Fibroblast of the aortic adventitia (primary cell): Measurements from ENCODE around the gene LRRC32. TPM values are rescaled to one million over a fixed set of nuclear protein-coding genes. Genes with fewer than 3 reads are reported as not detected.
A peak's percentile ranks its signal among the peaks of the same experiment; 100 is the strongest.

Experiments used
- DNase-seq: peaks from one replicate; pipeline ENCODE4 v3.0.0-alpha.2; 2010; ENCODE audit warnings: low read depth
- H3K4me3 ChIP-seq: 2 replicates; pipeline ENCODE4 v1.5.1; 2011; ENCODE audit warnings: low read depth, mild to moderate bottlenecking, control low read depth, low read length, moderate library complexity
- total RNA-seq: library from RNA; depleted of rRNA; stranded (reverse); fragments of >200 nt; gene quantifications from 2 replicates; pipeline ENCODE4 v1.2.3, GENCODE V29; 2012; ENCODE audit warnings: low replicate concordance
- TF ChIP-seq, protein P1 (sequence below): IDR thresholded peaks from 2 replicates; pipeline ENCODE4 v1.5.1; 2011; ENCODE audit warnings: mild to moderate bottlenecking, low read length, control low read depth, inconsistent platforms; ENCODE audit not compliant: insufficient read depth

The LRRC32 gene, protein sequence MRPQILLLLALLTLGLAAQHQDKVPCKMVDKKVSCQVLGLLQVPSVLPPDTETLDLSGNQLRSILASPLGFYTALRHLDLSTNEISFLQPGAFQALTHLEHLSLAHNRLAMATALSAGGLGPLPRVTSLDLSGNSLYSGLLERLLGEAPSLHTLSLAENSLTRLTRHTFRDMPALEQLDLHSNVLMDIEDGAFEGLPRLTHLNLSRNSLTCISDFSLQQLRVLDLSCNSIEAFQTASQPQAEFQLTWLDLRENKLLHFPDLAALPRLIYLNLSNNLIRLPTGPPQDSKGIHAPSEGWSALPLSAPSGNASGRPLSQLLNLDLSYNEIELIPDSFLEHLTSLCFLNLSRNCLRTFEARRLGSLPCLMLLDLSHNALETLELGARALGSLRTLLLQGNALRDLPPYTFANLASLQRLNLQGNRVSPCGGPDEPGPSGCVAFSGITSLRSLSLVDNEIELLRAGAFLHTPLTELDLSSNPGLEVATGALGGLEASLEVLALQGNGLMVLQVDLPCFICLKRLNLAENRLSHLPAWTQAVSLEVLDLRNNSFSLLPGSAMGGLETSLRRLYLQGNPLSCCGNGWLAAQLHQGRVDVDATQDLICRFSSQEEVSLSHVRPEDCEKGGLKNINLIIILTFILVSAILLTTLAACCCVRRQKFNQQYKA
- total RNA-seq, result 23.1 and 30.0 TPM in 2 replicates

DNA sequence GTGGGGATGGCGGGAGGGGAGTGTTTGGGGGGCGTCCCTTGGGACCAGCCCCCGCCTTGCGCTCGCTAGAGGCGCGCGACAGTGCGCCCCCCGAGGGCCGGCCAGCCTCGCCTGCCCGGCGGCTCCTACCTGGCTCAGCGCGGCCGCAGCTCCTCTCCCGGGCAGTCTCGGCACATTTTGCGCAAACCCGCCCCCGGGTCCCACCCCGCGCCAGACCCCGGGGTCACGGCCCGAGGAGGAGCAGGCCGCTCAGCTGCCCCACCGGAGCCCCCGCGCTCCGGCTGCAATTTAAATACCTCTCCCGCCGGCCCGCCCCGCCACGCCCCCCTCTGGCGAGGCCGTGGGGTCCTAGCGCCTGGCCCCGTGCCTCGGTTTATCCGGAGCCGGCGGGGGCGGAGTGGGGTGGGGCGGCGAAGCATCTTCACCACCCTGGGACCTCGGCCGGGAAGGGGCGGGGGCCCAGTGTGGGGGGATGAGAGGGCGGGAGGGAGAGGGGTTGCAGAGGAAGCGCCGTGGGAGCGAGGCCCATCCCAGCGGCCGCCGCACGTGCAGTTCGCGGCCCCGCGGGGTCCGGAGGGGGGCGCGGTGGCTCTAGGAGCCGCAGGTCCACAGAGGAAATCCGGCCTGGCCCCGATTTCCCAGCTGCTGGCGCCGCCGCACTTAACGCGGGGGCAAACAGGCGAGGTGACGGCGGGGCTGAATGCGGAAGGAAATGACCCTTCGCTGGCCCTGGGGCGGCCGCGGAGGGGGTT lies at the start of gene LRRC32:
Gene LRRC32 (minus strand): TSS at position 263 of the 752 bp plus-strand sequence. CDS start 4,793 bp downstream, outside the sequence.
- peak within 1 kb of the TSS; percentile 70 for H3K4me3 ChIP-seq
- DNase-seq, result no peak
- TF ChIP-seq, protein P1, sequence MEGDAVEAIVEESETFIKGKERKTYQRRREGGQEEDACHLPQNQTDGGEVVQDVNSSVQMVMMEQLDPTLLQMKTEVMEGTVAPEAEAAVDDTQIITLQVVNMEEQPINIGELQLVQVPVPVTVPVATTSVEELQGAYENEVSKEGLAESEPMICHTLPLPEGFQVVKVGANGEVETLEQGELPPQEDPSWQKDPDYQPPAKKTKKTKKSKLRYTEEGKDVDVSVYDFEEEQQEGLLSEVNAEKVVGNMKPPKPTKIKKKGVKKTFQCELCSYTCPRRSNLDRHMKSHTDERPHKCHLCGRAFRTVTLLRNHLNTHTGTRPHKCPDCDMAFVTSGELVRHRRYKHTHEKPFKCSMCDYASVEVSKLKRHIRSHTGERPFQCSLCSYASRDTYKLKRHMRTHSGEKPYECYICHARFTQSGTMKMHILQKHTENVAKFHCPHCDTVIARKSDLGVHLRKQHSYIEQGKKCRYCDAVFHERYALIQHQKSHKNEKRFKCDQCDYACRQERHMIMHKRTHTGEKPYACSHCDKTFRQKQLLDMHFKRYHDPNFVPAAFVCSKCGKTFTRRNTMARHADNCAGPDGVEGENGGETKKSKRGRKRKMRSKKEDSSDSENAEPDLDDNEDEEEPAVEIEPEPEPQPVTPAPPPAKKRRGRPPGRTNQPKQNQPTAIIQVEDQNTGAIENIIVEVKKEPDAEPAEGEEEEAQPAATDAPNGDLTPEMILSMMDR, result no peak

DNA sequence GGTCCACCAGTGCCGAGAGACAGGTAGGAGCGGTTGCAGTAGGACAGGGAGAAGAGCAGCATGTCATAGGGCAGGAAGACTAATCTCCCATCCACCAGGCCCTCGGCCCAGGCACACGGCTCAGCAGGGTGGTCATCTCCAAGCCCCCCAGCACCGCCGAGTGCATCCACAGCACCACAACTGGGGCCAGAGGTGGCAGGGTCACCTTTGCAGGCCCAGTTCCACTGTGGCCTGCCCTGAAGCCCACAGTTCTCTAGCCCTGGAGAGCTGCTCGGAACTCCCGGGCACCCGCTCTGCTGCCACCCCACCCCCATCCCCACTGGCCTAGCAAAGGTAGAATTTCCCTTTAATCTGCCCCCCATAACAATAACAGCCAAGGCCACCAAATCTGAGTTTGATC lies 49.1 kb upstream of the LRRC32 start:
- TF ChIP-seq, protein P1, result no peak
- no peak overlapping the region for H3K4me3 ChIP-seq
- DNase-seq, result no peak

DNA sequence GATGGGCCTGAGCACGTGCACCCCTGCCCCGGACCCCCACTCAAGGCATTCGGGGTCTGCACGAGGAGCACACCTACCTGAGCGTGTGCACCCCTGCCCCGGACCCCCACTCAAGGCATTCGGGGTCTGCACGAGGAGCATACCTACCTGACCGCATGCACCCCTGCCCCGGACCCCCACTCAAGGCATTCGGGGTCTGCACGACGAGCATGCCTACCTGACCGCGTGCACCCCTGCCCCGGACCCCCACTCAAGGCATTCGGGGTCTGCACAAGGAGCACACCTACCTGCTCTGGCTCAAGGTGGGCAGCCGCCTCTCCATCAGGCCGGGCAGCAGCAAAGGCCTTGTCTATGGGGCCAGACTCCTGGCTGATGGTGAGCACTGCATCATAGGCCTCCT lies 48.7 kb upstream of the LRRC32 start:
- TF ChIP-seq, protein P1, result no peak
- DNase-seq, result no peak
- H3K4me3 ChIP-seq, result no peak overlapping the region

DNA sequence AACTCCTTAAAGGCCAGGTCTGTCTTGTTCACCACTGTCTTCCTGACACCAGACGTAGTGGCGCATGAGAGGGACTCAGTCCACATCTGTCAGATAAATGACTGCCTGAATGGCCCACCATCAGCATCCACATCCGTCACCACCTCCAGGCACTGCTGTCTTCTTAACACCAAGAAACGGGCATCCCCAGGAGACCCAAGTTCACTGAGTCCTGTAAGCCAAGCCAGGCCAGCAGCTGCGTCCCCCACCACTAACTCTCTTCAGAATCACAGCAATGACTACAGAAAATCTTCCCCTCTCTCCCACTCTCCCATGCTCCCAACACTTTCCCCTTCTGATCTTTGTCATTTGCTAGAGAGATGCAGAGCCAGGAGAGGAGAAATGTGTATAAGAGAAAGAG lies 47.3 kb upstream of the LRRC32 start:
- TF ChIP-seq, protein P1, result no peak
- H3K4me3 ChIP-seq, result no peak overlapping the region
- DNase-seq, result no peak

DNA sequence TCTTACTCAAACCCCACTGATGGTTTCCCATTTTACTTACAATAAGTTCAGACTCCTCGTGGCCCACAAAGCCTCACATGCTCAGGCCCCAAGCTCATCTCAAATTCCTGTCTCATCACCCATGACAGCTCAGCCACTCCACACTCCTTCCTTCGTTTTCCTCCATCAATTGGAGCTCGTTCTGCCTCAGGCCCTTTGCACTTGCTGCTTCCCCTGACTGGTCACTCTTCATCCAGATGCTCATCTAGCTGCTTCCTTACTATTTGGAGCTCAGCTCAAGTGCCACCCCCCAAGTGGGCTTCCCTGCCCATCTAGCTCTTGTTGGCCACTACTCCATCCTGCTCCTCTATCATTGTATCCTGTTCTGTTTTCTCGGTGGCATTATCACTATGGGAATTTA lies 46.8 kb upstream of the LRRC32 start:
- TF ChIP-seq, protein P1, result no peak
- H3K4me3 ChIP-seq, result no peak overlapping the region

DNA sequence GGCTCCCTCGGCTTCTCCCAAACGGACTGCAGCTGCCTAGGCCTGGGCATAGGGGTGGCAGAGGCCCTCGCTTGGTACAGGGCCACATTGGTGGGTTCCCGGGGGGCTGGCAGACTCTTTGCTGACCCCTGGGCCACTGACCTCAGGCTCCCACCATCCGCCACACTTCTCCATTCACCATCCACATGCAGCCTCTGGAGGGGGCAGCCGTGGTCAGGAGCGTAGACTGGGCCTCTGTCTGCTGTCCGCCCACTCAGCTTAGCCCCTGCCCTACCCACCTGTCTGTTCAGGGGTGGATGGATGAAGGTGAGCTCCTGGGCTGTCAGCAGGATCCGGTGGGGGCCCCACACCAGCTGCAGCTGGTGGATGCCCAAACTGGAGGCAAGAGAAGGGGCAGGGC lies 45.7 kb upstream of the LRRC32 start:
- no peak for DNase-seq
- TF ChIP-seq, protein P1, result no peak
- no peak overlapping the region for H3K4me3 ChIP-seq

More for the DNA sequence above, 46.8 kb upstream of the LRRC32 start:
- DNase-seq, result no peak
